Suprapubic skin (tissue), 4 donors: ENCODE data around the gene SPACA5B. TPM values are rescaled to one million over a fixed set of nuclear protein-coding genes. Genes with fewer than 3 reads are reported as not detected.
"Not testable (repeated sequence)": the region's sequence is repeated elsewhere in the genome, so short reads cannot be mapped to it uniquely, and the experiment has no call there.

Experiments used
- DNase-seq, 2 donors: peaks; one replicate each; pipeline ENCODE4 v3.0.0-alpha.2; 2019; ENCODE audit warnings: low spot score in 2 of 2
- H3K27ac ChIP-seq: fragments of 200-600 bp; sonication (generic); one replicate; pipeline ENCODE4 v1.5.1; 2019
- H3K27me3 ChIP-seq: fragments of 200-600 bp; sonication (generic); one replicate; pipeline ENCODE4 v1.5.1; 2019
- H3K36me3 ChIP-seq: fragments of 200-600 bp; sonication (generic); one replicate; pipeline ENCODE4 v1.5.1; 2019
- H3K4me1 ChIP-seq: fragments of 200-600 bp; sonication (generic); one replicate; pipeline ENCODE4 v1.5.1; 2019
- H3K4me3 ChIP-seq: fragments of 200-600 bp; sonication (generic); one replicate; pipeline ENCODE4 v1.5.1; 2019; ENCODE audit warnings: mild to moderate bottlenecking
- H3K9me3 ChIP-seq: fragments of 200-600 bp; sonication (generic); one replicate; pipeline ENCODE4 v1.5.1; 2019
- CTCF ChIP-seq, 2 donors: fragments of 200-600 bp in 1 of 2; fragments of 450-650 bp in 1 of 2; sonication (generic) in 1 of 2; IDR thresholded peaks; one replicate each; pipeline ENCODE4 v1.5.1; 2016 to 2019; ENCODE audit warnings: antibody characterized with exemption in 2 of 2, mild to moderate bottlenecking in 1 of 2, moderate library complexity in 1 of 2
- EP300 ChIP-seq: sonication (generic); formaldehyde crosslinking; IDR thresholded peaks from one replicate; pipeline ENCODE4 v1.6.1; 2017; ENCODE audit warnings: antibody characterized with exemption
- POLR2A ChIP-seq, 2 donors: fragments of 450-650 bp; IDR thresholded peaks; one replicate each; pipeline ENCODE4 v1.6.1; 2017; ENCODE audit warnings: antibody characterized with exemption in 2 of 2, mild to moderate bottlenecking in 2 of 2, moderate library complexity in 2 of 2
- POLR2AphosphoS5 ChIP-seq, 3 donors: sonication (generic); formaldehyde crosslinking; IDR thresholded peaks; one replicate each; pipeline ENCODE4 v1.6.1; 2017; ENCODE audit warnings: antibody characterized with exemption in 3 of 3
- WGBS: methylation state at CpG from one replicate; pipeline ENCODE4 v1.1.5; 2018; 5-methylcytosine and 5-hydroxymethylcytosine counted together
- total RNA-seq, 4 donors: library from RNA; depleted of rRNA; stranded (reverse); fragments of >200 nt; gene quantifications; one replicate each; pipeline ENCODE4 v1.1.0, GENCODE V29; 2016

SPACA5B gene
- total RNA-seq, 4 donors from 2014 or later = not detected

GRCh38 chrX:48154796-48155195 lies 24.4 kb downstream of the SPACA5B start:
- DNase-seq = no peak
- Histone ChIP-seq H3K27me3 (no peaks in the 10 kb centered on the region), H3K4me3 (no peak overlapping the region), H3K36me3 (no peaks in the 10 kb centered on the region), H3K27ac (no peak overlapping the region), H3K9me3 (no peaks in the 10 kb centered on the region), H3K4me1 (no peaks in the 10 kb centered on the region)
- 88% methylated on average over 2 of the region's 2 CpGs for WGBS
- TF ChIP-seq CTCF (IDR thresholded peaks at IDR 0.05) (no peak), POLR2A (IDR thresholded peaks at IDR 0.05) (no peak), POLR2AphosphoS5 (IDR thresholded peaks at IDR 0.05) (no peak), EP300 (no peak)

- TF ChIP-seq CTCF (IDR thresholded peaks at IDR 0.05) (no peak), POLR2AphosphoS5 (IDR thresholded peaks at IDR 0.05) (no peak), EP300 (no peak), POLR2A (IDR thresholded peaks at IDR 0.05) (no peak)
- no peaks in the 10 kb centered on the region for H3K9me3 ChIP-seq
- no peaks in the 10 kb centered on the region for H3K36me3 ChIP-seq
- H3K27ac ChIP-seq = no peak overlapping the region
- no peaks in the 10 kb centered on the region for H3K27me3 ChIP-seq
- H3K4me1 ChIP-seq = no peaks in the 10 kb centered on the region
- no peak for DNase-seq
- WGBS = 83% methylated on average over 12 of the region's 12 CpGs
- H3K4me3 ChIP-seq = no peak overlapping the region
Observed at GRCh38 chrX:48156014-48156413, 25.6 kb downstream of the SPACA5B start.

GRCh38 chrX:48165241-48165640 lies 34.8 kb downstream of the SPACA5B start:
- no peaks in the 10 kb centered on the region for H3K9me3 ChIP-seq
- H3K4me3 ChIP-seq = no peak overlapping the region
- no peak for DNase-seq
- no peaks in the 10 kb centered on the region for H3K4me1 ChIP-seq
- no peaks in the 10 kb centered on the region for H3K27me3 ChIP-seq
- TF ChIP-seq EP300 (no peak), CTCF (IDR thresholded peaks at IDR 0.05) (no peak), POLR2A (IDR thresholded peaks at IDR 0.05) (no peak), POLR2AphosphoS5 (IDR thresholded peaks at IDR 0.05) (no peak)
- H3K27ac ChIP-seq = no peak overlapping the region
- 84% methylated on average over 12 of the region's 12 CpGs for WGBS
- no peaks in the 10 kb centered on the region for H3K36me3 ChIP-seq

- H3K4me3 ChIP-seq, H3K27ac ChIP-seq, H3K4me1 ChIP-seq, DNase-seq, H3K9me3 ChIP-seq, H3K27me3 ChIP-seq, H3K36me3 ChIP-seq: not testable (repeated sequence)
- 65% methylated on average over 7 of the region's 7 CpGs for WGBS
Observed at GRCh38 chrX:48166322-48166721, 35.9 kb downstream of the SPACA5B start.

- WGBS = 57% methylated on average over 4 of the region's 4 CpGs
- no peaks in the 10 kb centered on the region for H3K9me3 ChIP-seq
- DNase-seq = no peak
- no peaks in the 10 kb centered on the region for H3K4me1 ChIP-seq
- TF ChIP-seq EP300 = no peak
- no peak for TF ChIP-seq POLR2AphosphoS5 (IDR thresholded peaks at IDR 0.05)
- TF ChIP-seq POLR2A (IDR thresholded peaks at IDR 0.05) = no peak
- no peak for TF ChIP-seq CTCF (IDR thresholded peaks at IDR 0.05)
- no peaks in the 10 kb centered on the region for H3K27me3 ChIP-seq
- H3K36me3 ChIP-seq = no peaks in the 10 kb centered on the region
- H3K4me3 ChIP-seq = no peak overlapping the region
- no peak overlapping the region for H3K27ac ChIP-seq
Observed at GRCh38 chrX:48179691-48180090, 49.3 kb downstream of the SPACA5B start.

GRCh38 chrX:48180811-48181210 lies 50.4 kb downstream of the SPACA5B start:
- H3K4me1 ChIP-seq = no peaks in the 10 kb centered on the region
- H3K9me3 ChIP-seq = no peaks in the 10 kb centered on the region
- DNase-seq = no peak
- H3K27ac ChIP-seq = no peak overlapping the region
- 92% methylated on average over 4 of the region's 4 CpGs for WGBS
- no peaks in the 10 kb centered on the region for H3K36me3 ChIP-seq
- H3K4me3 ChIP-seq = no peak overlapping the region
- TF ChIP-seq CTCF (IDR thresholded peaks at IDR 0.05) (no peak), EP300 (no peak)
- H3K27me3 ChIP-seq = no peaks in the 10 kb centered on the region

- not testable (repeated sequence) for H3K27ac ChIP-seq, DNase-seq, H3K4me1 ChIP-seq, H3K4me3 ChIP-seq, H3K27me3 ChIP-seq, H3K9me3 ChIP-seq, H3K36me3 ChIP-seq
- WGBS = 68% methylated on average over 5 of the region's 5 CpGs
Observed at GRCh38 chrX:48181882-48182281, 51.5 kb downstream of the SPACA5B start.
